ENCODE measurements around the gene FCHO2.
"Not testable (repeated sequence)": the region's sequence is repeated elsewhere in the genome, so short reads cannot be mapped to it uniquely, and the experiment has no call there.

The FCHO2 gene

DNA sequence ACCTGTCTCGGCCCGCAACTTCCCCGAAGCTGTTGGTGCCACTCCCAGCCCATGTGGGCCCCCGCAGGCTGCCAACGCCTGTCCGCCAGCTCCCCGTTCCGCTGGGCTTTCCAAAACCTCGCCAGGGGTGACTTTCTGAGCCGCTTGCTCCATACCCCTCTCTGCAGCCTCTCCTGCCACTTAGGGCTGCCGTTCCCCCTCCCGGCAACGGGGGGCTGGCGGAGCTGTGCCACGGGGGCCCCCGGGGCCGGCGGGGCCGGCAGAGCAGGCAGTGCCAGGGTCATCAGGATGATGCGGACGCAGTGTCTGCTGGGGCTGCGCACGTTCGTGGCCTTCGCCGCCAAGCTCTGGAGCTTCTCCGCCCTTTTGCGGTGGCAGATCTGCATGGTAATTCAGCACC, 40.8 kb downstream of the FCHO2 start:
- Mint-ChIP-seq H3K4me1 (no peaks in the 10 kb centered on the region), H3K9me3 (peaks cover 4% of the 10 kb centered on the region), H3K4me3 (no peak overlapping the region), H3K27ac (no peak overlapping the region), H3K27me3 (no peaks in the 10 kb centered on the region), H3K36me3 (peaks cover 45% of the 10 kb centered on the region)
- ATAC-seq, result no peak

GRCh38 chr5:72999916-73000315, 44.1 kb downstream of the FCHO2 start:
- Mint-ChIP-seq H3K4me3 (no peak overlapping the region), H3K27me3 (no peaks in the 10 kb centered on the region), H3K36me3 (peaks cover 12% of the 10 kb centered on the region), H3K27ac (no peak overlapping the region), H3K9me3 (no peaks in the 10 kb centered on the region), H3K4me1 (no peaks in the 10 kb centered on the region)
- no peak for ATAC-seq

DNA sequence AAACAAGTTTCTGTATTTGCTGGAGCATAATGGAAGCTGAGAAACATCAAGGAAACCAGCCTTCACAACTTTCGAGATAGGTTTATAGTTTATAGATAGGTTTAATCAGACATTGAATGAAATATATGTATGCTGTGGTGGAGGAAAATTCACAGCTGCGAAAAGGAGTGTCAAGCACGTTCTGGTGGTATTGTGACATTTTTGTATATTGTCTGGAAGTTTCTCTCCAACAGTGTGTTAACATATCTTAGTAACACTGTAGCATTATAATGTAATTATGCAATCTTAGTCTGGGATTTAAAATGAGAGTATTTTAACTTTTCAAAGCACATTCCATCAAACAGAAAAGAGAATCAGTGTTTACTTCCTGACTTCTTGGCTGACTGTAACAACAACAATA, 50.0 kb downstream of the FCHO2 start:
- Mint-ChIP-seq H3K4me1 (no peaks in the 10 kb centered on the region), H3K27ac (no peak overlapping the region), H3K36me3 (peaks cover 10% of the 10 kb centered on the region), H3K4me3 (no peak overlapping the region), H3K9me3 (no peaks in the 10 kb centered on the region), H3K27me3 (no peaks in the 10 kb centered on the region)
- ATAC-seq, result no peak

DNA sequence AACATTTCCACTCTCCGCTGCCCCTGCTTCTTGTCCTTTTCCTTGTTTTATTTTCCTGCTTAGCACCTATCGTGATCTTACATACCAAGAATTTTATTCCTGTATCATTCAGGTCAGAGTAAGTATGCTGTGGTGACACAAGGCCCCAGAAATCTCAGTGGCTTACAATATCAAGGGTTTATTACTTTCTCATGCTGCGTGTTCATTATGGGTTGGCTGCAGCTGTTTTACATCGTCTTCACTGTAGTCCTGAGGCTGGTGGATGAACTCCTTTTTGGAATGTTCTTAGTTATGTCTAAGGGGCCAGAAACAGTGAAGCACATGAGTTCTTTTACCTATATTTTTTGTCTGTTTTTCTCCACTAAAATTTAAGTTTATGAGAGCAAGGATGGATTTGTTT, 51.2 kb downstream of the FCHO2 start:
- H3K4me1 Mint-ChIP-seq, result no peaks in the 10 kb centered on the region
- H3K27ac Mint-ChIP-seq, result no peak overlapping the region
- no peak overlapping the region for H3K4me3 Mint-ChIP-seq
- peaks cover 10% of the 10 kb centered on the region for H3K36me3 Mint-ChIP-seq
- no peak for ATAC-seq
- H3K9me3 Mint-ChIP-seq, result no peaks in the 10 kb centered on the region
- H3K27me3 Mint-ChIP-seq, result no peaks in the 10 kb centered on the region

DNA sequence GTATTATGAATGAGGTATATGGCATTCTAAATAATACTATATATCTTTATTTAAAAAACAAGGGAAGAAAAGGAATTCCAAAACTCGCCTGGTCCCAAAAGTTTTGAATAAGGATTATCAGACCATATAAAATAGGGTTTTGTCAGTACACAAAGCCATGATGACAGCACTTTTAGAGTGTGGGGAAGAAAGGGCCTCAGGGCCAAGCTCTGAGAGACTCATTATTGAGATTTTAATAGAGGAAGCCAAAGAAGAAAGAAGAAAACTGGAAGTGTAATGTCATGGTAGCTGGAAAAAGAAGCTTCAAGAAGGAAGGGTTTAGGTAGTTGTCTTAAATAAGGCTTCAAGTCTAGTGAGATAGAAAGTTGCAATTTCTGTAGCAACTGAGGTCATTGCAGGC, 53.0 kb downstream of the FCHO2 start:
- Mint-ChIP-seq H3K36me3 (peaks cover 10% of the 10 kb centered on the region), H3K27me3 (no peaks in the 10 kb centered on the region), H3K9me3 (no peaks in the 10 kb centered on the region), H3K27ac (no peak overlapping the region), H3K4me1 (no peaks in the 10 kb centered on the region), H3K4me3 (no peak overlapping the region)
- ATAC-seq, result no peak

DNA sequence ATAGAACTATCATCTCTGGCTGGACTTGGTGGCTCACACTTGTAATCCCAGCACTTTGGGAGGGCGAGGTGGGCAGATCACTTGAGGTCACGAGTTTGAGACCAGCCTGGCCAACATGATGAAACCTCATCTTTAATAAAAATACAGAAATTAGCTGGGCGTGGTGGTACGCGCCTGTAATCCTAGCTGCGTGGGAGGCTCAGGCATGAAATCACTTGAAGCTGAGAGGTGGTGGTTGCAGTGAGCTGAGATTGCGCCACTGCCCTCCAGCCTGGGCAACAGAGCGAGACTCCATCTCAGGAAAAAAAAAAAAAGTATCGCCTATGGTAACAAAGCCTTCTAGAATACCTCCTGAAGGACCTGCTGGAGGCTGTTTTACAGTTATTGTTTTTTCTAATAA, 55.8 kb downstream of the FCHO2 start:
- not testable (repeated sequence) for H3K4me1 Mint-ChIP-seq, H3K4me3 Mint-ChIP-seq, H3K27me3 Mint-ChIP-seq, ATAC-seq, H3K27ac Mint-ChIP-seq, H3K9me3 Mint-ChIP-seq
- peaks cover 10% of the 10 kb centered on the region for H3K36me3 Mint-ChIP-seq

GRCh38 chr5:73018892-73019291, 63.1 kb downstream of the FCHO2 start:
- H3K4me1 Mint-ChIP-seq, result no peaks in the 10 kb centered on the region
- H3K36me3 Mint-ChIP-seq, result peaks cover 6% of the 10 kb centered on the region
- H3K27me3 Mint-ChIP-seq, result no peaks in the 10 kb centered on the region
- no peak for ATAC-seq
- no peaks in the 10 kb centered on the region for H3K9me3 Mint-ChIP-seq
- H3K27ac Mint-ChIP-seq, result no peak overlapping the region
- H3K4me3 Mint-ChIP-seq, result no peak overlapping the region

DNA sequence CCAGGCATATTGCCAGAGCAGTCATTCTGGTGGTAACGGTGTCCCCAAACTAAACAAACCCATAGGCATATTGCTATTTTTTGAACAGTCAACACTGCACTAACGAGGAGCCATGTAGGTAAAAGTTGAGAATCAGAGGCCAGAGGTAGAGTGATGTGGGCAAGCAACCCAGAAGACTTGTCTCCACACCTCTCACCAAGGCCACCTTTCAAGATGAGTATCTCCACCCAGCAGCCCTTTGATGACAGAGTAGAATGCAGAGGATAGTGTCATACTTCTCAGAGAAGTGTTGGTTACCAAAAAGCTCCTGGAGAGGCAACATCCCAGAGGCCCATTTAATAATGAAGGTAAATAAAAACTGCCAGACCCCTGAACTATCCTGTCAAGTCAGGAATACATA, 63.9 kb downstream of the FCHO2 start:
- Mint-ChIP-seq H3K4me1 (no peaks in the 10 kb centered on the region), H3K27me3 (no peaks in the 10 kb centered on the region), H3K4me3 (no peak overlapping the region), H3K36me3 (peaks cover 6% of the 10 kb centered on the region), H3K27ac (no peak overlapping the region), H3K9me3 (no peaks in the 10 kb centered on the region)
- no peak for ATAC-seq

DNA sequence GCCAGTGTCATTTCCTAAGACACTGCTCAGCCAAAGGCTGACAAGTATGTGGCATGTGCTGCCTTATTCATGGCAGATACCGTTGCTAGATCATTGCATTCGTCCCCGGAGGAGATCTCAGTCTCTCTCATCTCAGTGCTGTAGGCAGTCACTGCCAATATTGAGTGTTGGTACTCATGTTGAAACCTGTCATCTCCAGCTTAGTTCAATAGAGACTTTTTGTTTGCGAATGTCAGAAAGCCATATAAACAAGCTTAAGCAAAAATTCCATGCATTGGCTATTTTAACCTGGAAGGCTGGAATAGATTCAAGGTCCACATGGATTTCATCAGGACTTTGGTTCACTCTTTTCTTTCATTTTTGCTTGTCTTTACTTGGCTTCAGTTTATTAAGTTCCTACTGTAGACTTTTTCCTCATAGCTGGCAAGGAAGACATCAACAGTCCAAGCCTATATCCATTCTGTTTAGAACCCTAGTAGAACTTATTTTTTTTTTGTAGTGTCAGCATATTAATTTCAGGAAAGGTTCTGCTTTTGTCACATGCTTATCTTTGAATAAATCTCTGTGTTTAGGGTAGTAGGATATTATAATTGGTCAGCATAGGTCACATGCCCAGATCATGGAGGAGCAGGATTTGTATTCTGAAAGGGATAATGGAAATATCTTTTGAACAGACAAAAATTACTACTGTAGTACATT, 66.8 kb downstream of the FCHO2 start:
- H3K9me3 Mint-ChIP-seq, result no peaks in the 10 kb centered on the region
- no peak overlapping the region for H3K4me3 Mint-ChIP-seq
- H3K27ac Mint-ChIP-seq, result no peak overlapping the region
- H3K27me3 Mint-ChIP-seq, result no peaks in the 10 kb centered on the region
- H3K36me3 Mint-ChIP-seq, result peaks cover 6% of the 10 kb centered on the region
- no peak for ATAC-seq
- H3K4me1 Mint-ChIP-seq, result no peaks in the 10 kb centered on the region

DNA sequence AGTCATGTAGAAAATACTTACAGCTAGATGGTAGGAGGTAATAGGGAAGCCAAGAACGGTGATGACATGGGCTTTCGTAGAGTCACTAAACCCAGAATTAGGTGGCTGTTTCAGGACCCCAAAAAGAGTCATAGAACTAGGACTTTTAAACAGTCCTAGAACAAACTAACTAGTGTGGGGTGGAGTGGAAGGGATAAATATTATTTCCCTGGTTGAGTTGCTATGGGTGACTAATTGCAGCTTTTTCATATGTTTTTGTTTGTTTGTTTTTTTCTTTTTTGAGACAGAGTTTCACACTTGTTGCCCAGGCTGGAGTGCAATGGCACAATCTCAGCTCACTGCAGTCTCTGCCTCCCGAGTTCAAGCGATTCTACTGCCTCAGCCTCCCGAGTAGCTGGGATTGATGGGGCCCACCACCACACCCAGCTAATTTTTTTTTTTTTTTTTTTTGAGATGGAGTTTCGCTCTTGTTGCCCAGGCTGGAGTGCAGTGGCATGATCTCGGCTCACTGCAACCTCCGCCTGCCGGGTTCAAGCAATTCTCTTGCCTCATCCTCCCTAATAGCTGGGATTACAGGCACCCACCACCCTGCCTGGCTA, 69.2 kb downstream of the FCHO2 start:
- not testable (repeated sequence) for ATAC-seq, H3K9me3 Mint-ChIP-seq, H3K27me3 Mint-ChIP-seq, H3K36me3 Mint-ChIP-seq, H3K27ac Mint-ChIP-seq, H3K4me3 Mint-ChIP-seq, H3K4me1 Mint-ChIP-seq

GRCh38 chr5:73027361-73027760, 71.5 kb downstream of the FCHO2 start:
- Mint-ChIP-seq H3K9me3 (no peaks in the 10 kb centered on the region), H3K27me3 (no peaks in the 10 kb centered on the region), H3K4me1 (no peaks in the 10 kb centered on the region)

GRCh38 chr5:73027816-73028215, 72.0 kb downstream of the FCHO2 start:
- no peaks in the 10 kb centered on the region for H3K27me3 Mint-ChIP-seq
- no peak overlapping the region for H3K4me3 Mint-ChIP-seq
- no peaks in the 10 kb centered on the region for H3K36me3 Mint-ChIP-seq
- no peaks in the 10 kb centered on the region for H3K4me1 Mint-ChIP-seq
- H3K27ac Mint-ChIP-seq, result no peak overlapping the region
- no peaks in the 10 kb centered on the region for H3K9me3 Mint-ChIP-seq
- no peak for ATAC-seq

More at GRCh38 chr5:73027361-73027760, 71.5 kb downstream of the FCHO2 start:
- H3K36me3 Mint-ChIP-seq, result no peaks in the 10 kb centered on the region
- no peak overlapping the region for H3K27ac Mint-ChIP-seq
- no peak overlapping the region for H3K4me3 Mint-ChIP-seq
- ATAC-seq, result no peak

DNA sequence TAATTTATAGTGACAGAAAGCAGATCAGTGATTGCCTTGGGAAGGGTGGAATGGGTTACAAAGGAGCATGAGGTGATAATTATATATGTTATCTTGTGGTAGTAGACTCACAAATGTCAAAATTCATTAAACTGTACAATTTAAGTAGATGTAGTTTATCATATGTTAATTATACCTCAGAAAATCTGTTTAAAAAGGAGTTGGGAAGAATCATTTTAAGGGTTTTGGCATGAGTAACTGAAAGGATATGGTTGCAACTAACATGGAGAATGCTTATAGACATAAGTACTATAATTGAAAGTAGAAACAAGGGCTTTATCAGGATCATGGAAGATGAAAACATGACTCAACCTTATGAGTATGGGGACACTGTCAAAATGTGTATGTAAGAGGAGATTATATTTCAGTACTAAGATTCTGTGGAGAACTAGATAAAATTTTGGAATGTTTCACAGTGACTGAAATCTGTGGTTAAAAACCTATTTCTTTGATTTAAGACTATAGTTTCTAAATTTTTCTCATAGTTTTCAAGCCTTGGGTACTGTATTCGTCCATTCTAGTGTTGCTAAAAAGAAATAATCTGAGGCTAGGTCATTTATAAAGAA, 73.3 kb downstream of the FCHO2 start:
- no peaks in the 10 kb centered on the region for H3K27me3 Mint-ChIP-seq
- no peaks in the 10 kb centered on the region for H3K9me3 Mint-ChIP-seq
- H3K4me1 Mint-ChIP-seq, result no peaks in the 10 kb centered on the region
- no peak overlapping the region for H3K27ac Mint-ChIP-seq
- ATAC-seq, result no peak
- no peak overlapping the region for H3K4me3 Mint-ChIP-seq
- H3K36me3 Mint-ChIP-seq, result no peaks in the 10 kb centered on the region

- Mint-ChIP-seq H3K4me3 (no peak overlapping the region), H3K27me3 (no peaks in the 10 kb centered on the region), H3K4me1 (no peaks in the 10 kb centered on the region), H3K36me3 (no peaks in the 10 kb centered on the region), H3K27ac (no peak overlapping the region), H3K9me3 (no peaks in the 10 kb centered on the region)
- no peak for ATAC-seq
These were observed 74.7 kb downstream of the FCHO2 start for GRCh38 chr5:73030531-73030930.

DNA sequence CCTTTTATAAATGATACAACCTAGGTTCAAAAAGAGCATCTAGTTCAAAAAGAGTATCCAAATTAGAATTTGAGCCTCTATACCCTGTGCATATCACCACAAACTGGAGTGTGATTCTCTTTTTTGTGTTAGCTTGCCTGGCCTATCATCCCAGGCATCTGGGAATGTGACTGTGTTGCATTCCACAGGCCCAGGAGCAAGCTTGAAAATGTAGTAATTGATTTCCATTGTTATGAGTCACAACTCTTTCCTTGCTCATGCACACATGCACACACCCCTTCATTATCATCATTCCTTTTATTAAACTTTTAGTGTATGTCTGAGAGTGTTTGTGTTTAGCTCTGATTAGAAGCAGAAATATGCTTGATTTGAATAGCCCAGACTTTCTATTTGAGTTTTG, 75.2 kb downstream of the FCHO2 start:
- no peaks in the 10 kb centered on the region for H3K36me3 Mint-ChIP-seq
- no peaks in the 10 kb centered on the region for H3K9me3 Mint-ChIP-seq
- ATAC-seq, result no peak
- no peaks in the 10 kb centered on the region for H3K4me1 Mint-ChIP-seq
- H3K27me3 Mint-ChIP-seq, result no peaks in the 10 kb centered on the region
- H3K4me3 Mint-ChIP-seq, result no peak overlapping the region
- H3K27ac Mint-ChIP-seq, result no peak overlapping the region

DNA sequence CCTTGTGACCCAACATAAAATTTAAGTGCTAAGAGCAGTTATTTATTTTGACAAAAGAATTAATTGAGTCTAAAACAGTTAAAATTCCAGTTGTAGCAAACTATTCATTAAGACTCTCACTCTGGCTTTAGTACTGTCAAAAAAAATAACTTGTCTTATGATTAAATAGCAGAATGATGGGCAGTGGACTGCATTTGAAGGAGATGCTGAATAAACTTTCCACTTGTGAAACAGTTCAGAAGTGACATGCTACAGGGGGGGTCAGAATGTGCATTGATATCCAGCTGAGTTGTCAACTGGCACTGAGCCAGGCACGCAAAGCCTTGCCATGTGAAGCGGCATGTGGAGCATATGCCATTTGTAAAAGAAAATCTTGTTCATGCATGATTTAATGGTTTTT, 76.0 kb downstream of the FCHO2 start:
- H3K4me1 Mint-ChIP-seq, result no peaks in the 10 kb centered on the region

More for the DNA sequence above, 76.0 kb downstream of the FCHO2 start:
- H3K36me3 Mint-ChIP-seq, result no peaks in the 10 kb centered on the region
- no peak overlapping the region for H3K4me3 Mint-ChIP-seq
- H3K27ac Mint-ChIP-seq, result no peak overlapping the region
- no peaks in the 10 kb centered on the region for H3K9me3 Mint-ChIP-seq
- H3K27me3 Mint-ChIP-seq, result no peaks in the 10 kb centered on the region
- ATAC-seq, result no peak

All from stimulated activated memory B cell treated with anti-CD40 and anti-IgM and Interleukin-4, amounts not matched to agents 10 μg/mL and 1 μg/mL and 100 μg/mL, for 72 hours (primary cell).